ENCODE results near the gene DERL3. TPM values are rescaled to one million over a fixed set of nuclear protein-coding genes. Genes with fewer than 3 reads are reported as not detected.

The DERL3 gene
- total RNA-seq, 1 donor from 2014 or later = 1.1 TPM

DNA sequence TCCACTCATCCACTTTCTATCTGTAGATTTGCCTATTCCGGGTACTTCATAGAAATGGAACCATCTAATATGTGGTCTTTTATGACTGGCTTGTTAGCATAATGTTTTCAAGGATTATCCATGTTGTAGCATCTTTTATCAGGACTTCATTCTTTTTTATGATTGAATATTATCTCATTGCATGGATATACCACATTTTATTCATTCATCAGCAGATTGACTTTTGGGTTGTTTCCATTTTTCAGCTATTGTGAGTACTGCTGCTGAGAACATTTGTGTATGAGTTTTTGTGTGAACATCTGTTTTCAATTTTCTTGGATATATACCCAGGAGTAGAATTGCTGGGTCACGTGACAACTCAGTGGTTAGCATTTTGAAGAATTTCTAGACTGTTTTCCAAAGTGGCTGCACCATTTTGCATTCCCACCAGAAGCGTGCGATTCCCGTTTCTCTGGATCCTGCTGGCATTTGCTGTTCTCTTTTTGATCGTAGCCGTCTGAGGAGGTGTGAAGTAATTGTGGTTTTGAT lies 8.9 kb downstream of the DERL3 start:
- H3K36me3 ChIP-seq = no peaks in the 10 kb centered on the region
- peaks cover 27% of the 10 kb centered on the region for H4K20me1 ChIP-seq (ENCODE audit: low read depth)
- H3F3A ChIP-seq (ENCODE audit: low read depth) = no peaks in the 10 kb centered on the region
- H3K4me1 ChIP-seq = no peaks in the 10 kb centered on the region
- no peak overlapping the region for H3K4me2 ChIP-seq
- H3K4me3 ChIP-seq = no peak overlapping the region
- no peaks in the 10 kb centered on the region for H3K9me3 Mint-ChIP-seq
- no peak overlapping the region for H3K9ac ChIP-seq
- peaks cover 2% of the 10 kb centered on the region for H3K27me3 Mint-ChIP-seq (ENCODE audit: insufficient read depth, low read depth)
- H3K4me3 Mint-ChIP-seq = no peak overlapping the region
- DNase-seq (ENCODE audit: low spot score) = no peak
- H3K79me2 ChIP-seq (ENCODE audit: low read depth) = peaks cover 12% of the 10 kb centered on the region
- peaks cover 34% of the 10 kb centered on the region for H3K36me3 Mint-ChIP-seq
- peaks cover 2% of the 10 kb centered on the region for H3K4me1 Mint-ChIP-seq
- TF ChIP-seq EZH2phosphoT487 (IDR thresholded peaks at IDR 0.05) = no peak
- no peak for TF ChIP-seq EZH2 (IDR thresholded peaks at IDR 0.05)
- TF ChIP-seq CTCF (IDR thresholded peaks at IDR 0.05) = no peak
- no peaks in the 10 kb centered on the region for H3K9me3 ChIP-seq (ENCODE audit: low read depth)
- no peak overlapping the region for H3K27ac ChIP-seq
- H3K27ac Mint-ChIP-seq = peak overlapping the region; percentile 2
- no peak overlapping the region for H2AFZ ChIP-seq (replicated peaks)
- no peaks in the 10 kb centered on the region for H3K27me3 ChIP-seq

DNA sequence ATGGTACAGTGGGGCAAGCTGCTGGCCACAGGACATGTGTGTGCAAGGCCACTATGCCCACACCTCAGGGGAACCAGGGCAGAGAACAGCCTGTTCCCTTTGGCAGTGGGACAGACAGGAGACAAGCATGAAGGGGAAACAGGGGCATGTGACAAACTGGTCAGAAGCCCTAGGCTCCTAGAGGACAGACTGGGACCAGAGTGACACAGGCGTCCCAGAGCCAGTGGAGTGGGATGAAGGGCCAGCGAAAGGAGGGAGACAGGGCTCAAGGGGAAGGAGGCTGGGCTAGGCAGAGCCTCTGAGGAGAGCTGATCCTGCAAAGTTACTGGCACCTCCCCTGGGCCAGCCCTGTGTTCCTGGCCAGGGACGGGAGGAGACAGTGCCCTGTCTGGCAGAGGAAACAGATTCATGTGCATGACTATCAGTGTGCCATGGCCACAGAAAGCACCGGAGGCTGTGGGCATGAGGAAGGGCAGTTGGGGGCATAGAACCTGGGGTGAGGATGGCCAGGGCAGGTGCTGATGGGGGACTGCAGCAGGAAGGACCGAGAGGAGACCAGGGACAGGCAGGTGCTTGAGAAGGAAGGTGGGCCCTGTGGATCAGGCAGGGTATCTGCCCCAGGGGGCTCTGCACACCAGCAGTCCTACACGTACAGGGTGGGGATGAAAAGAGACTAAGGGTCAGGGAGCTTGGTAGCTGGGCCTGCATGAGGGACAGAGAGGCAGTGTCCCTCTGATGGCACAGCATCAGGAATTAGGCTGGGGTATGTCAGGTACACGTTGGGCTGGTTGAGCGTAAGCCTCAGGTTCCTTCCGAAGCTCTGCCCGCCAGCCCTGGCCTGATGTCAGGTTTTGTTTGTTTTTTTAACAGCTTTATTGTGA lies 9.8 kb downstream of the DERL3 start:
- Mint-ChIP-seq H3K27me3 (ENCODE audit: insufficient read depth, low read depth) (no peaks in the 10 kb centered on the region), H3K27ac (no peak overlapping the region), H3K36me3 (peaks cover 36% of the 10 kb centered on the region), H3K9me3 (no peaks in the 10 kb centered on the region), H3K4me1 (peaks cover 2% of the 10 kb centered on the region), H3K4me3 (no peak overlapping the region)
- no peak for TF ChIP-seq EZH2phosphoT487 (IDR thresholded peaks at IDR 0.05)
- TF ChIP-seq EZH2 (IDR thresholded peaks at IDR 0.05) = no peak
- no peak for TF ChIP-seq CTCF (IDR thresholded peaks at IDR 0.05)
- Histone ChIP-seq H3K79me2 (ENCODE audit: low read depth) (peaks cover 12% of the 10 kb centered on the region), H3F3A (ENCODE audit: low read depth) (no peaks in the 10 kb centered on the region), H3K9ac (no peak overlapping the region), H4K20me1 (ENCODE audit: low read depth) (peaks cover 27% of the 10 kb centered on the region), H2AFZ (replicated peaks) (no peak overlapping the region), H3K9me3 (ENCODE audit: low read depth) (no peaks in the 10 kb centered on the region), H3K4me3 (no peak overlapping the region), H3K27me3 (no peaks in the 10 kb centered on the region), H3K27ac (no peak overlapping the region), H3K4me1 (no peaks in the 10 kb centered on the region), H3K36me3 (no peaks in the 10 kb centered on the region), H3K4me2 (no peak overlapping the region)
- DNase-seq (ENCODE audit: low spot score) = no peak

DNA sequence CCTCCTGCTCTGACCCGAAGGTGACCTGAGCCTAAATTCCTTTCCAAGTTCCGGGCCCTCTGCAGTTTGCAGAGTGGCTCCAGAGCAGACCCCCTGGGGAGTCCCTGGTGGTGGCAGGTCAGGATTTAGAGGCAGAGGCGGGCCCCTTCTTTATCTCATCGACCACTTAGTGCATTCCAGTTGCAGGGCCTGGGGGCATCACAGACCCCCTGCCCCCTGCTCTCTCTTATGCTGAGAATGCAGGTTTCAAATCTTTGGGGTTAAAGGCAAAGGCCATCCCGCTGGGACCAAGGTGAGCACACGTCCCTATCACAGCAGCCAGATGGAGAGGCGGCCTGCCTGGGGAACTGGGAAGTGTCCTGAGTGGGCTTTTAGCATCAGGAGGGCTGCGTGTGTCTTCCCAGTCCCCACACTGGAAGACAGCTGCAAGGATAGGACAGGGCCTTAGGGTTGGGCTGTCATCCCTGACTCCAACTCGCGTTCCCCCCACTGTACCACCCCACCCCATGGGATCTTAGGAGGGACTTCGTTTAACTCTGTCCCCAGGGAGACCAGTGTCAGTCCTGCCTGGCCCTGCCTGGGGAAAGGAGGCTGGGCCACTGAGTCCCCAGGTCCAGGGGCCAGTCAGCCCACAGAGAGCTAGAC lies 11.3 kb downstream of the DERL3 start:
- Mint-ChIP-seq H3K27me3 (ENCODE audit: insufficient read depth, low read depth) (no peaks in the 10 kb centered on the region), H3K27ac (no peak overlapping the region), H3K4me1 (peaks cover 2% of the 10 kb centered on the region), H3K4me3 (no peak overlapping the region), H3K36me3 (peaks cover 50% of the 10 kb centered on the region), H3K9me3 (no peaks in the 10 kb centered on the region)
- no peak overlapping the region for H2AFZ ChIP-seq (replicated peaks)
- no peak for TF ChIP-seq EZH2phosphoT487 (IDR thresholded peaks at IDR 0.05)
- TF ChIP-seq CTCF (IDR thresholded peaks at IDR 0.05) = no peak
- TF ChIP-seq EZH2 (IDR thresholded peaks at IDR 0.05) = no peak
- no peak overlapping the region for H3K9ac ChIP-seq
- no peaks in the 10 kb centered on the region for H3K27me3 ChIP-seq
- H3K4me1 ChIP-seq = no peaks in the 10 kb centered on the region
- no peak overlapping the region for H3K4me2 ChIP-seq
- DNase-seq (ENCODE audit: low spot score) = peak; percentile 1
- H4K20me1 ChIP-seq (ENCODE audit: low read depth) = peaks cover 19% of the 10 kb centered on the region
- H3K4me3 ChIP-seq = no peak overlapping the region
- no peaks in the 10 kb centered on the region for H3K36me3 ChIP-seq
- no peak overlapping the region for H3K27ac ChIP-seq
- H3K79me2 ChIP-seq (ENCODE audit: low read depth) = peaks cover 12% of the 10 kb centered on the region
- H3K9me3 ChIP-seq (ENCODE audit: low read depth) = no peaks in the 10 kb centered on the region
- H3F3A ChIP-seq (ENCODE audit: low read depth) = no peaks in the 10 kb centered on the region
